CD4-positive, alpha-beta T cell treated with Interleukin-15 for 1 hour (primary cell): ENCODE data around the gene PDGFC.
A peak's percentile ranks its signal among the peaks of the same experiment; 100 is the strongest.

Experiments used
- DNase-seq: peaks from one replicate; pipeline ENCODE4 v3.0.0-alpha.2; 2020

Gene PDGFC

DNA sequence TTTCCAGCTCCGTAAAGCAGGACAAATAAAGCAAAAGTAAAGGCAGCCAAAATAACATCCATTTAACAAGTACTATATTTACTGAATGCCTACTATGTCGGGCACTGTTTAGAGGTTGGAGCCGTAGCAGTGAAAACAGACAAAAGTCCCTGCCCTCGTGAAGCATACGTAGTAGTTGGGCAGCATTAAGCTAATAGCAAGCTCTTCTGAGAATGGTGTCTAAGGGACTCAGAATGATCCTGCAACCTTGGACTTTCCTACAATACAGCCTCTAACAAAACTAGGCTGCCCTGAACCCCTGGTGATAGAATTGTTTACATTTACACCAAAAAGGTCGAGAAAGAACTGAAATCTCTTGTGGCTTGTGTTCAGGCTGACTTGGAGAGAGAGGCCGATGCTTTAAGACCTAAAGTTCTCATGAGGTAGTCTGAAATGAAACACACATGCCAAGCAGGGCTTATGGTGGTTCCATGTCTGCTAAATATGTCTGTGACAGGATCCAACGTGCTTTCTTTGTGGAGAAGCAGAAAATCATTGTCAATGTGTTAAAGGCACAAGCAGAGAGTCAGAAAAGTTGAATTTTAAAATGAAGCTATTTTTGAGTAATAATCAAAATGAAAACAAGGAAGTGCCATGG lies 898 bp upstream of the PDGFC start:
- no peak for DNase-seq

DNA sequence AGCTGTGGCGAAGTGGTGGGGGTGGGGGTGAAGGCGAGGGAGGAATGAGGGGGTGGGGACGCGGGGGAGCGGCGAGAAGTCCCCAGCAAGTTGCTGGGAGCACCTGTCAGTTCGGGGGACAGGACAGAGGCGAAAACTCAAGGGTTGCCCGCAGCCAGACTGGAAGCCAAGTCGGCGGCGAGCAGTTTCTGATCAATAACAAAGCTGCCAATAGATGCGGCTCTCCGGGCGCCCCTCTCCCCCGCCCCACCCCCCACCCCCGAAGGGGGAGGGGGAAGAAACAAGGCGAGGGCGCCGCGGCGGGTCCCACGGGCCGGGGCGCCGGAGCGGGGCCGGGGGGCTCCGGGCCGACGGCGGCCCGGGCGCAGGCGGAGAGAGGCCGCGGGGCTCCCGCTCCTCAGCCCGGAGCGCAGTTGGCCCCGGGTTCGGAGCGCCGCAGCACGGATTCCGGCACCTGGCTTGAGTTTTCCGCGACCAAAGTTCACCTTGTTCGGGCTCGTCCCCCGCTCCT lies 379 bp downstream of the PDGFC start:
- no peak for DNase-seq

DNA sequence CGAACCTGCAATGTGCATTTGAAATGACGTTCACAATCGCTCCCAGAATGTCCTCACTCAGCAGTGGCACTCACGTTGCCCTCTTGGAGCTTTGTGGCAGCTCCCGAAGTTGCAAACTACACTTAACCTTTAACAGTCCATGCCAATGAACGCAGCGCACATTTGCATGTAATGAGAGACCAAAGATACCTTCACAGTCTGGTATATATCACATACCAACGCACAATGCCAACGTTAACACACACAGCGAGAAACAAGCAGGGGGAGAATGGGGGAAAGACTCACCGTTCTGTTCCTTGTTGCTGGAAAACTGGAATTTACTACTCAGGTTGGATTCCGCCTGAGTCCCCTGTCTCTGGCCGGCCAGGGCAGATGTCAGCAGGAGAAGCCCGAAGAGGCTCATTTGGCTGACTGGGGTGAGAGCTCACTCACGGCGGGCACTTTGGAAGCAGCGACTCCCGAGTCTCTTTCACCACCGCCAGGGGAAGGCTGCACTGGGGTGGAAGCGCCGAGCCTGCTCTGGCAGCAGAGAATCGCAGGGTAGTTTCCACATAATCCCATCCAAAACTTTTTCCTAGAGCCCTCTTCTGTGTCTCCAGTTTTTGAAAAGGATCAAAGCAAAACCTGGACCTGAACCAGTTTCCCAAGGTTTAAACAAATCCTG lies 966 bp downstream of the PDGFC start:
- peak; percentile 32 for DNase-seq

DNA sequence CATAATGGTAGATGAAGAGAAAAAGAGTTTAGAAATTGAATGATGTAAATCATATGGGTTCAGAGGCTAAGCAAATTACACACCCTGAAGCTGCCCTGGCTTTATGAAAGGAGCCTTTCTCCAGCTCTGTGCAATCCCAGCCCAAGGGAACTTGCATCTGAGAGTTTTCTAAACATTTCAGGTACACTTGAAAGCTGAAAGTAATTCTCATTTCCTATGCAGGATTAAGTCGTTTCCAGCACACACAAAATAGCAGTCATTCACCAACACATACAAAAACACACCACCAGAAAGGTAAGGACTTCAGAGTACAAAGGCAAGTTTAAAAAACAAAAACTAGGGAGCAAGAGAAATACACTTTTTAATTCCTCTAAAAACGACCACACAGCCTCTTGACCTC lies 1.7 kb downstream of the PDGFC start:
- DNase-seq, result no peak

DNA sequence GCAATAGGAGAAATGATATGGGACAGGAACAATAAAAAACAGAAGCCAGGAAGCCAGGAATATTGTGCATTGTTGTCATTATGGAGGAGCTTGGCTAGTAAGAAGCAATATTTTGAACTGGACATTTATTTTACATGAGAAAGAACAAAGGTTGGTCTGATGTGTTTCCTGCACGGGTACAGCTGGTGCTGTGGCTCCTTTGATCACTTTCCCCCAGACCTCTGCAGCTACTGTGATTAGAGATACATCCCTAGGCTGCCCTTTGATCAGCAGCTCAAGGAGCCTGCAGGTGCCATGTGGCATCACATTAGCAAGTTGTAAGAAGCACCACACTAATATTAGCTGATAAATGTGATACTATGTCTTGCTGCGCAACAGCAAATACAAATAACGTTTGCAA lies 2.5 kb downstream of the PDGFC start:
- no peak for DNase-seq

DNA sequence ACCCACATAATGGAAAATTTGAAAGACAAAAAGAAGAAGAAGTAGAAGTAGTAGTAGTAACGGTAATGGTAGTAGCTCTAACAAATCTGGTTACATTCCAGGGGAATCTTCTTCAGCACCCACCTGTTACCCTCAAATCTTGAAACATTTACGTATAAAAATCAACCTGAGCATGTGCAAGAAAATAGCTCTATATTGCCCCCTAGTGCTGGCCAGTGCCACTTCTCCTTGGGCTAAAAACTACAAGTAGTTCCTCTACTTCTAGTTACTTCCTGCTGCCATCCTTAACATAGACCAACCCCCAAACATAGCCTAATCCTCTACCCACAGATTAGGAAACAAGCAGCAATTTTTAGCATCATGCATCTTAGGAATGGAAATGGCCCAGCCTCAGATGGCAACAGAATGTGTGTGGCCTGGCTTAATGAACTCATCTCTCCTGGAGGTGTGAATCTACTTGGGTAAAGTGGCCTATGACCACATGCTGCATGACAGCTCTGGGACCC lies 3.1 kb downstream of the PDGFC start:
- peak; percentile 46 for DNase-seq

DNA sequence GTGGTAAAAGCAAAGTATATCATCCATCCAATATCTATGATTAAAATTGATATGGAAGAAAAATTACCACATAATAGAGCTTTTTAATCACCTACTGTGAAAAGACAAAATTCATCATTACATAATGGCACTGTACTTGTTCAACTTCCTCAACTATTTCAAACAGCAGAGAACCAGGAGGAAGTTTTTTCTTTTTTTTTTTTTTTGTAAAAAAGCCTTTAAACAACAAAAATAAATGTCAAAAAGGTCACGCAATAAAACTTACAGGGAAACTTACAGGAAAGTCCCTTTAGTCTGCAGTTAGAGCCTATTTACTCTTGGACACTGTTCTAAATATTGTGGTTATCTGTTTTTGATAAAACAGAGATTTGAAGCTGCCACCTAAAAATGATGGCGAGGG lies 4.8 kb downstream of the PDGFC start:
- no peak for DNase-seq

DNA sequence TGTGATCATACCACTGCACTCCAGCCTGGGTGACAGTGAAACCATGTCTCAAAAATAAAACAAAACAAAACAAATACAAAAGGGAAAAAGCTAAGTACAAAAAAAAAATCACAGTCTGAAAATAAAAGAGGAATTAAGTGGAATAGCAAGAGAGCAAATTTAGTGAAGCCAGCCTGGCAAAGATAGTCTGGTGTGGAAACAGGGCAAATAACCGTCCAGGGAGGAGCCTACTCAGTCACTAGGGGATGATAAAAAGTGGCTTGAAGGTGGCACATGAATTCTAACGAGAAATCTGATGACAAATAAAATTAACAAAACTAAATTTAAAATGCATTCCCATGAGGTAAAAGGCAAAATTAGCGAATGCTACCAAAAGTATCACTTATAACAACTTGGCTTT lies 8.2 kb downstream of the PDGFC start:
- DNase-seq, result no peak

DNA sequence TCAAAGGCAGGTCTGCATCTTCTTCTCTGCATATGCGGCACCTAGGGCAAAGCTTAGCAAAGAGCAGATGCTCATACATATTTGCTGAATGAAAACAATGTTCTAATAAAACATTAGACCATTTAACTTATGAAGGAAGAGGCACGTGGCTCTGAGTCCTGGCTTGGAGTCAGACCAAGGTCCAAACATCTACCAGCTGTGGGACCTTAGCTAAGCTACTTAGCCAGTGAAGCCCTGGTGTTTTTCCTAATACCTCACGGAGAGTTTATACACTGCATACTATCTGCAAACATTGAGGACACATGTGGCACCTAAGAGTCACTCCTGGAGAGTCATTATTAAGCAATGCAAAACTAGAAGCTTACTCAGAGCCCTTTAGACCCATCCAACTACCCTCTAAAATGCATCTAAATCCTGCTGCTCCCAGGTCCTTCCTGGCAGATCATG lies 9.0 kb downstream of the PDGFC start:
- DNase-seq, result no peak

DNA sequence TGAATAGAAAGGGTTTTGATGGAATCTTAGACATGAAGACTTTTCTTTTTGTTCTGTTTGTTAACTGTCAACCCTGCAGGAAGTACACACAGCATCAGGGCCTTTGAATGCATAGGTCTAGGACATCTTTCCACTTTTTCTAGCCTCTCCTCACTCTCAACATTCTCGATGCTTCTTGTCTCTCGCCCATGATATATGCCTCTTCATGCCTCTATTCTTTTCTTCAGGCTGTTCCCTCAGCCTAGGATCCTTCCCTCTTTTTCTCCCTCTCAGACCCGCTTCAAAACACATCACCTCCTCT lies 9.6 kb downstream of the PDGFC start:
- DNase-seq, result no peak

DNA sequence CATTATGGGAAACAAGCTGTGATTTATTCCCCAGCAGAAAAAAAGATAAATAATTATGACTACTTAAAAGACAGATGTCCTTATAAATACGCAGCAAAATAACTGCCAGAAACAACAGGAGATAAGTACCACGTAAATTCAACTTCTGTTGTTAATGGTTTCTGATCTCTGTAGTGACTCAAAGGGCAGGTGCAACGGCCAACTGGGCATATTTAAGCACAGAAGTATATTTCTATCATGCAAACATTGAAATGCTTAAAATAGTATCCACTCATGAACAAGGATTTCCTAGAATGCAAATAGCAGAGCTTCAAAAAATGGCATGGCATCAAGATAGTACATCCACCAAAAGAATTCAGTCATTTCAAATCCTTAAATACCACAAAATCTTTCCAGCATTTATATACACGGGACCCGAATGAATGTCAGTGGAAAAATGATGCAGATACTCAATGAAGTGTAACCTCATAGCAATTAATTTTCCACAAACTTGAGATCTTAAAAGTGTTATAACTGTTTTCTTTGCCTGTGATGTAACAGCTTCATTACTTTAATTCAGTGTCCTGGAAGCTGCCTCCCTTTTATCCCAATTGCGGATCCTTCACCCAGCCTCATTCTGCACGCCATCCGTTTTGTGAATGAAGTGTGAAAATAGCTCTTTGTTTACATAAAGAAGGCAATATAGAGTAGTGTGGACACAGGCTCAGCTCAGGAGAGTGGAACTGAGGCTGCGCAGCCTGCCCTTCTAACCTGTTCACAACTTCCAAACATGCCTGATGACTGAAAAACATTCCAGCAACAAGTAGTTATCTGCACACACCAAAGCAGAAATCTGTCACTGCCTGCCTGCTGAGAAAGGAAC lies 10.2 kb downstream of the PDGFC start:
- DNase-seq, result no peak

DNA sequence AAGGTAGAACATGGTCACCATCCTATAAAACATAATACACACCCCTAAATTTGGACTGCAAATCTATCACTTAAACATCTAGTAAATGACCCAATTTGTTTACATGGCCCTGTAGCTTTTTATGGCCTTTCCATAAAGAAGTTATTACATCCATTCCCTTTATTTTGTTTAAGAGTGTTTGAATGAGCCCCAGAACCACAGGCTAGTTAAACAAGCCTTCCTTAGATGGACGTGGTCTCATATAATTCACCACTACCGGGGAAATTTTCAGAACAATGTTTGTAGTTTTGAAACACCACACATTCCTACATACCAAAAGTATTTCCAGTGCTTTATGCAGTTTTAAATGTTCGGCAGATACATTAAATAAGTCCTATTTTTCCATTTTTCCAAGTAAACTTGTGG lies 12.3 kb downstream of the PDGFC start:
- no peak for DNase-seq

DNA sequence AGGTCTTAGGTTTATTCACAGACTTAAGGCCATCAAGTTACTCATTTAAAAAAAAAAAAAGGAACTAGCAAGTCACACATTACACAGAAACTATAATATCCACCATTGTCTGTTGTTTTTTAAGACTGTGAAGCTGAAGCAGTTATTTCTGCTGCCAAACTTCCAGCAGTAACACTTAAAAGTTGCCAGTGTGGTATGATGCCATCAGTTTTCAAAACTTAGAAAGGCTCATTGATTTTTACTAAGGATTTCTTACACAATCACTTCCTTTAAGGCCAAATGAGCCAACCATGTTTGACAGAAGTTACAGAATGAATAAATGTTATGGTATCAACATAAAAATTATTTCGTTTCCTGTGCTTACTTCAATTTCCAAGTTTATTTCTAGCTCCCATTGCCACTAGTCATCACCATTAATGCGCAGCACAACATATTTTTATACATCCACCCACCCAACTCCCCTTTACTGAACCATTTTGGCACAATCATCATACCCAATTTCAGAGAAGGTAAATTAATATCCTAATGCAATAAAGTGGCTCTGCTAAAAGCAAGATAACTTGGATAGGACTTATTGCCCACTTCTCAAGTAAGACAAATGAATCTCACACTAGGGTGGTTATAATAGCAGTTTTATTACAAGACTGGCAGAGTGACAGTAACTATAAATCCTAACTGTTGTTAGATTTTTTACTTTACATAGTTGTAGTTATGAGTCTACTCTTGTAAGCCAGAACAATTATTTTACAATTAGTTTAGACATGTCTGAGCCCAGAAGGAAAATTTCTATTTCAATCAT lies 13.1 kb downstream of the PDGFC start:
- no peak for DNase-seq

DNA sequence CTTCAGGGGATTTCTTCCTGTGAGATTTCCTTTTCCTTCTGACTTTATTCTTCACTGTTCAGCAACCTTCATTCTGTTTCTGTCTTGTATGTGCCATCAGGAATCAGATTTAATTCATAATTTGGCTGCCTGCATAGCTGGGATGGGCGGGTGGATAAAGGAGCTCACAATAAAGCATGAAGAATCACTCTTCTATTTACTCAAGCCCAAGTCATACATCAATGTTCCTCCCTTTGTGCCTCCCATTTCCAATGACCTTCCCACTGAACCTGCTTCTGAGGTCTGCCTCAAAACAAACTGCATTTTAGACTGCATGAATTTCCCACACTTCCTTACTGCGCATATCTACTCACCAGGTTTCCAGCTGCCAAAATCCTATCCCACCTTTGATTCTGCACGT lies 14.0 kb downstream of the PDGFC start:
- DNase-seq, result no peak

DNA sequence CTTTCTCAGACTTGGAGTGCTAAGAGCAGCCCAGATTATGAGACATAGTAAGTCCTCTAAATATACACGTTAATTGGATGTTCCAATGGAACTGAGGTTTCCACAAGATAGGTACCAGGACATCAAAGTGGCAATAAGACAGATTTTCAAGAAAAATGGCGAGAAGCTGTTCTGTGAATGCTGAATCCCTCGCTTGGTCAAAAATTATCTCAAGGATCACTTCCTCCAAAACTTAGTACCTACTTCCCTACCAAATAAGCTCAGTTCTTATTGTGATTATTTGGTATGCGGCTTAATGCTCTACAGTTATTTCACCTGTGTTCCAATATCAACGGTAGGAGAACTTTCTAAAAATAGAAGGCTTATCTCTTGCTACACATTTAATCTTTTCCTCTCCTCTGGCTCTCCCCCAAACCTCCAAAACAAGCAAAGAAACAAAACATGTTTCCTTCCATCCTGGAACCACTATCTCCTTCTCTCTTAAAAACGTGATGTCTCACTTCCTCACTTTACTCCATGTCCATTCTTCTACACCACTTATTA lies 14.7 kb downstream of the PDGFC start:
- no peak for DNase-seq

DNA sequence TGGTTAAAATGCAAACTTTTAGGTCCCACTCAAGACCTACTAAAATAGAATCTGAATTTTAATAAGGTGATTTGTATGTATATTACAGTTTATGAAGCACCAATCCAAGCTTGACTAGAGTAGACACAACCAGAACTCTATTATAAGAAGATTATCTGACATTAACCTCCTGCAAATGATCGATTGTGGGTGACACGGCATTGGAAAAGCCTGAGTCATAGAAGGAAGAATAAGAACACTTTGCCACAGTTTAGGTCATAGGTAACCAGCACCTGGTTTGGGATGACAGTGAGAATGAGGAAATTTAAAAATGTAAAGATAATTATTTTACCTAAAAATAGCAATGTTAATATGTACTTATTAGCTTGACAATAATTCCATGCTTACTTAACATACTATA lies 15.2 kb downstream of the PDGFC start:
- no peak for DNase-seq

DNA sequence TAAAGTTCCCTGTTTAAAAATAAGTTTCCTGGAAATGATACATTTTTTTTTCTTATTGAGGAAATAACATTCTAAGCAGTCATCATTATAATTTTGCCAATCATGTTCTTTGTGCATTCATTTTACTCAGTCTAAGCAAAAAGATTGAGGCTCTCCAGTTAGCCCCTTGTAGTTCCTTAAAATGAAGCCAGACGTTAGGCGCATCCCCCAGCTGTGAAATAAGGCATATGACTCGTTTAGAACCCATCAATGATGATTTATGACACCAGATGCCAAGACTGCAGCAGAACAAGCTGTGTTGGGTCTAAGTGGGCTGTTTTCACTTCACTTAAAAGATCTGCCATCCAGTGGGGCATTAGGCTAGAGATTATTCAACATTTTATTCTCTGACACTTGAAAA lies 17.0 kb downstream of the PDGFC start:
- no peak for DNase-seq

DNA sequence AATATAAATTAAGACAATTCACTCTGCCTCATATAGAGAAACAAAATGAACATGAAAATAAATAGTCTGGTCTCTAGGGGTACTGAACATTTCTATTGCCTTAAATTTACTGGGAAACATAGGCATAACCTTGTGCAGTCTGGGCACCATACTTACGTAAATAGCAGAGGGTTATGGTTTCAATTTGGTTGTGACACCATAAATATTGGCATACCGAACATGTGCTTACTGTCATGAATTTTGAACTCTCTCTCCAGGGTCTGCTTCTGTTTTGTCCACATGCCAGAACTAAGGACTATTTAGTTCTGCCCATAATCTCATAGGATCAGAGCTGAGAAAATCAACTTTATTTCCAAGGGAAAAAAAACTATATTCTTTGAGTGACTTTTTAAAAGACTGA lies 17.6 kb downstream of the PDGFC start:
- no peak for DNase-seq

DNA sequence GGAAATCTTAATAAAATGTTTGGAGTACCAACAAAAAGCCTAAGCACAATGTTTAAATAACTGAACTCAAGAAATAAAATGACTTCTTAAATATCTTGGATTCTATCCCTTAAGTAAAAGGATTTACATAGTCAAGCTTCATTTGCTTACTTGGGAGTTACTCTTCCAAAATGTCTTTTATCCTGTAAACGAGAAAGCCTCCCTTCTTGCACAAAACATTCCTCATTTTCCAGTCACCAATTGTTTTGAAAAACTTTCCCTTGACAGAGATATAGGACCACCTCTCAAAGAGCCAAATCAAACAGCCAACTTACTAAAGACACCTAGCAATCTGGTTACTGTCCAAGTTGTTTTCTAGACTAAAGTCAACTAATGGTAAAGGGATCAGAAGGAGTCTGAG lies 18.6 kb downstream of the PDGFC start:
- no peak for DNase-seq

DNA sequence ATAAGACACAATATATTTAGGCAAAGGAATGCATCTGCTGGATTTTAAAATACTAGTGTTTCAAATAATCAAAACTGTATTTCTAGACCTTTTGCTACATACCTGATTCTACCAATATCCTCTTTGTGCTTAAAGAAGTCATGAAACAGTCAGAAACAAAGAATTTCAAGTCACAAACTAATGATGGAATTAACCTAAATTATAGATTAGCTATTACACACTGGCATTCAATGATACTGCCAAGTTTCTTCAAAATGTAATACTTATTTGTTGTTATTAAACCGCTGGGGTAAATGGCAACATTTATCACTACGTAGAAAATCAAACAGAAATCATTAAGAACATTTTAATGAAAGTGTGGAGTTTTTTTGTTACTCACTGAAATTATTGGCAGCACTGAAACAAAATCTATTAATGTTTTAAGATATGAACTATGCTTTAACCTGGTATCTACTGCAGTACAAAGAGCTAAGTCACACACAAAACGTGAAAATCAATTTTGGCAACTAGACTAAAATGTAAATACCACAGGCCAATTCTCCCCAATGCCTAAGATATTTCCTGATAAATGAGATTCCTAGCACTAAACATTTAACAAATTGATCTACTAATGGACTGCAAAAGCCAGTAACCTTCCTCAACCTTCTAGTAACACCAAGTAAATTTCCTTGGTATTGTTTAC lies 19.4 kb downstream of the PDGFC start:
- DNase-seq, result no peak

DNA sequence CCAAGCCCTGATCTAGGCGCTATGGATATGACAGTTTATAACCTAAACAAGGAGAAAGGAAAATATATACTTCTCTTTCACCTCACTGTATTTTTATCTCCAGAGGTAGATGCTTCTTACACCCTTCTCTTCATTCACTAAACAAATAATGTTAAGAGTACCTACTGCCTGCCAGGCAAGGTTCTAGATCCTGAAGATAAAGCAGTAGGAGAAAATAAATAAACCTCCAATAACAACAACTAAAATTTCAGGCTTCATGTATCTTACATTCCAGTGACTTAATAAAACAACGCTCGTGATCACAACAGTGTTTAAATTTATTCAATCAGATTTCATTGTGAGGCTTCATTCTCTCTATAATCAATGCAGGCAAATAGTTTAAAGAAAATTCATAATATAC lies 20.7 kb downstream of the PDGFC start:
- no peak for DNase-seq

DNA sequence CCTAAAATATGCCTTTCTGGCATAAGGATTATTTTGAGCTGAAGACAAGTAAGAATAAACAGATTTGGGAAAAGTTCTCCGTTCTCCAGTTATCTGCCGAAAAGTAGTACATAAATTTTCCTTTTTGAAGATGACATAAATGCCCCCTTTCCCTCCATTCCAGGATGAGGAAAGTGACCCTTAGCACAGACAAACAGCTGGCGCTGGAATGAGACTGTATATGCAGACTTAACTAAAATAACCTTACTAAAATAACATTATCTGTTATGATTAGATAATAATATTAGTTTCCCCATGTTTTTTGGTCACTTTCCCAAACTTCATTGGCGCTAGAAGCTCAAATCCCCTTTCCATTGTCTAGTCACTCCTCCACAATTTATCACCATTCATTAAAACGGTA lies 21.5 kb downstream of the PDGFC start:
- DNase-seq, result no peak
